Keratinocyte (primary cell): ENCODE measurements around the gene ADGRA3. TPM values are rescaled to one million over a fixed set of nuclear protein-coding genes. Genes with fewer than 3 reads are reported as not detected.

Experiments used
- DNase-seq: peaks from one replicate; pipeline ENCODE4 v3.0.0-alpha.2; 2011; ENCODE audit warnings: low read depth, missing footprints, low spot score
- FAIRE-seq: peaks from 2 replicates; lab custom pipeline; 2011; peaks lifted over from hg19 to GRCh38; lab: Jason Lieb, UNC
- H2AFZ ChIP-seq: 2 replicates; pipeline ENCODE4 v1.6.0; 2012; ENCODE audit warnings: low read length, control low read depth, inconsistent platforms; ENCODE audit not compliant: control insufficient read depth
- H3K27ac ChIP-seq: 2 replicates; pipeline ENCODE4 v1.5.1; 2011; ENCODE audit warnings: low read length; ENCODE audit not compliant: control insufficient read depth, insufficient read depth
- H3K27me3 ChIP-seq: 3 replicates; pipeline ENCODE4 v1.6.0; 2011; ENCODE audit warnings: low read length; ENCODE audit not compliant: control insufficient read depth, insufficient read depth; ENCODE audit errors: extremely low read depth
- H3K36me3 ChIP-seq, 2 experiments: 2 replicates in 1 of 2; 3 replicates in 1 of 2; pipeline ENCODE4 v1.5.1; 2011; ENCODE audit warnings: low read length in 2 of 2, mild to moderate bottlenecking in 1 of 2; ENCODE audit not compliant: control insufficient read depth in 2 of 2, insufficient read depth in 2 of 2; ENCODE audit errors: extremely low read depth in 1 of 2
- H3K4me1 ChIP-seq: 3 replicates; pipeline ENCODE4 v1.5.1; 2011; ENCODE audit warnings: low read length; ENCODE audit not compliant: control insufficient read depth, insufficient read depth; ENCODE audit errors: extremely low read depth
- H3K4me2 ChIP-seq: 3 replicates; pipeline ENCODE4 v1.6.0; 2011; ENCODE audit warnings: low read depth, low read length; ENCODE audit not compliant: control insufficient read depth, insufficient read depth; ENCODE audit errors: extremely low read depth
- H3K4me3 ChIP-seq, 3 experiments: fragments of 200-600 bp in 1 of 3; sonication (generic) in 1 of 3; 2 replicates in 2 of 3; 3 replicates in 1 of 3; pipeline ENCODE4 v1.5.1; 2011 to 2016; ENCODE audit warnings: low read length in 3 of 3, mild to moderate bottlenecking in 3 of 3, control low read depth in 2 of 3, inconsistent platforms in 1 of 3, low read depth in 1 of 3, mixed read lengths in 1 of 3, mixed run types in 1 of 3, moderate library complexity in 1 of 3; ENCODE audit not compliant: control insufficient read depth in 2 of 3, insufficient read depth in 2 of 3; ENCODE audit errors: extremely low read depth in 1 of 3
- H3K79me2 ChIP-seq: 2 replicates; pipeline ENCODE4 v1.6.0; 2012; ENCODE audit warnings: low read length; ENCODE audit not compliant: control insufficient read depth, insufficient read depth
- H3K9ac ChIP-seq: 3 replicates; pipeline ENCODE4 v1.6.0; 2011; ENCODE audit warnings: low read length; ENCODE audit not compliant: control insufficient read depth, insufficient read depth; ENCODE audit errors: extremely low read depth
- H3K9me1 ChIP-seq: 3 replicates; pipeline ENCODE4 v1.6.0; 2011; ENCODE audit warnings: low read length; ENCODE audit not compliant: control insufficient read depth, insufficient read depth; ENCODE audit errors: extremely low read depth
- H3K9me3 ChIP-seq: 2 replicates; pipeline ENCODE4 v1.5.1; 2012; ENCODE audit warnings: low read depth, low read length; ENCODE audit not compliant: control insufficient read depth
- H4K20me1 ChIP-seq: 3 replicates; pipeline ENCODE4 v1.6.0; 2011; ENCODE audit warnings: low read length; ENCODE audit not compliant: control insufficient read depth, insufficient read depth; ENCODE audit errors: extremely low read depth
- CTCF ChIP-seq, 3 experiments: IDR thresholded peaks in 1 of 3; conservative IDR thresholded peaks in 1 of 3; optimal IDR thresholded peaks in 1 of 3; 2 replicates in 2 of 3; 3 replicates in 1 of 3; pipeline versions ENCODE3 to v1.5.1; 2011; ENCODE audit warnings: low read length in 3 of 3, mild to moderate bottlenecking in 3 of 3, moderate library complexity in 2 of 3, control low read depth in 1 of 3, inconsistent platforms in 1 of 3; ENCODE audit not compliant: insufficient read depth in 2 of 3; ENCODE audit errors: extremely low read depth in 1 of 3
- EZH2 ChIP-seq: IDR thresholded peaks from one replicate; pipeline ENCODE4 v1.6.1; 2012; ENCODE audit warnings: inconsistent platforms, mild to moderate bottlenecking, low read length, moderate library complexity
- dilution Hi-C: fragments of 300-500 bp; cut with MboI; formaldehyde crosslinking; loops from one replicate; pipeline ENCODE4 v1.7.0; 2020; ENCODE audit warnings: low sequenced_read_pairs; ENCODE audit not compliant: extremely low pct_ligation_motif_present
- polyA plus RNA-seq, 5 experiments: library from polyadenylated mRNA; depleted of rRNA in 3 of 5; stranded (reverse) in 3 of 5; stranded (forward) in 1 of 5; unstranded in 1 of 5; fragments of >200 nt; gene quantifications; 1 replicate in 1 of 5; 2 replicates in 3 of 5; 3 replicates in 1 of 5; pipeline versions ENCODE4 v1.2.1 to v1.2.3, GENCODE V29; 2011 to 2012; ENCODE audit warnings: missing spikeins in 2 of 5, low read depth in 1 of 5, low replicate concordance in 1 of 5

ADGRA3 gene
- polyA plus RNA-seq, 1 donor (not counting 4 experiments of a cell fraction or from before 2014, with no cell fraction given) = 38.7 TPM

GRCh38 chr4:22487328-22487727 is 28.5 kb downstream of the ADGRA3 start:
- peaks cover 38% of the 10 kb centered on the region for H3K4me1 ChIP-seq
- H3K4me2 ChIP-seq = no peak overlapping the region
- H3K9me1 ChIP-seq = no peaks in the 10 kb centered on the region
- FAIRE-seq = peak; percentile 41
- H3K27ac ChIP-seq = no peak overlapping the region
- H3K27me3 ChIP-seq = no peaks in the 10 kb centered on the region
- H4K20me1 ChIP-seq = no peaks in the 10 kb centered on the region
- no peak overlapping the region for H3K9ac ChIP-seq
- no peak overlapping the region for H2AFZ ChIP-seq
- H3K9me3 ChIP-seq = no peaks in the 10 kb centered on the region
- H3K4me3 ChIP-seq = no peak overlapping the region
- no peak for DNase-seq
- H3K36me3 ChIP-seq = peaks cover 0 to 1% of the 10 kb centered on the region in 2 experiments
- H3K79me2 ChIP-seq = peaks cover 76% of the 10 kb centered on the region
- TF ChIP-seq CTCF (optimal IDR thresholded peaks at IDR 0.05 in 1 of 3, IDR thresholded peaks at IDR 0.05 in 1 of 3, conservative IDR thresholded peaks at IDR 0.05 in 1 of 3; ENCODE audit: extremely low read depth in 1 of 3, insufficient read depth in 2 of 3, low read length in 3 of 3) (no peak), EZH2 (no peak)
- dilution Hi-C loops = no loop called here

- dilution Hi-C loops = no loop called here
- FAIRE-seq (no peak), DNase-seq (no peak)
- Histone ChIP-seq H2AFZ (no peak overlapping the region), H3K9me1 (no peaks in the 10 kb centered on the region), H4K20me1 (no peaks in the 10 kb centered on the region), H3K36me3 (peaks cover 0 to 1% of the 10 kb centered on the region in 2 experiments), H3K79me2 (peaks cover 76% of the 10 kb centered on the region), H3K9me3 (no peaks in the 10 kb centered on the region), H3K4me3 (no peak overlapping the region), H3K27me3 (no peaks in the 10 kb centered on the region), H3K27ac (no peak overlapping the region), H3K4me2 (no peak overlapping the region), H3K4me1 (peaks cover 41% of the 10 kb centered on the region), H3K9ac (no peak overlapping the region)
- no peak for TF ChIP-seq CTCF (optimal IDR thresholded peaks at IDR 0.05 in 1 of 3, IDR thresholded peaks at IDR 0.05 in 1 of 3, conservative IDR thresholded peaks at IDR 0.05 in 1 of 3; ENCODE audit: extremely low read depth in 1 of 3, insufficient read depth in 2 of 3, low read length in 3 of 3)
- TF ChIP-seq EZH2 = no peak
These were observed 29.6 kb downstream of the ADGRA3 start for GRCh38 chr4:22486276-22486675.
